ENCODE measurements around the gene MYO3B.

GRCh38 chr2:170411660-170412059 is 233.7 kb downstream of the MYO3B start:
- TF ChIP-seq CTBP1 (IDR thresholded peaks at IDR 0.05; ENCODE audit: borderline replicate concordance) = no peak
- no peak for TF ChIP-seq ZNF384 (IDR thresholded peaks at IDR 0.05)
